Neural progenitor cell (in vitro differentiated cells): ENCODE results near the gene METTL16.

Source experiments
- EZH2 ChIP-seq: fragments of 200-600 bp; sonication (generic); IDR thresholded peaks from 2 replicates; pipeline ENCODE4 v1.6.1; 2017; ENCODE audit warnings: antibody characterized with exemption, mild to moderate bottlenecking, moderate library complexity
- EZH2phosphoT487 ChIP-seq: fragments of 200-600 bp; sonication (generic); IDR thresholded peaks from 2 replicates; pipeline ENCODE4 v1.6.1; 2017; ENCODE audit warnings: antibody characterized with exemption
- TF ChIP-seq, protein P1 (sequence below): fragments of 200-600 bp; sonication (generic); IDR thresholded peaks from 2 replicates; pipeline ENCODE4 v1.5.1; 2017; ENCODE audit warnings: antibody characterized with exemption, mild to moderate bottlenecking

DNA sequence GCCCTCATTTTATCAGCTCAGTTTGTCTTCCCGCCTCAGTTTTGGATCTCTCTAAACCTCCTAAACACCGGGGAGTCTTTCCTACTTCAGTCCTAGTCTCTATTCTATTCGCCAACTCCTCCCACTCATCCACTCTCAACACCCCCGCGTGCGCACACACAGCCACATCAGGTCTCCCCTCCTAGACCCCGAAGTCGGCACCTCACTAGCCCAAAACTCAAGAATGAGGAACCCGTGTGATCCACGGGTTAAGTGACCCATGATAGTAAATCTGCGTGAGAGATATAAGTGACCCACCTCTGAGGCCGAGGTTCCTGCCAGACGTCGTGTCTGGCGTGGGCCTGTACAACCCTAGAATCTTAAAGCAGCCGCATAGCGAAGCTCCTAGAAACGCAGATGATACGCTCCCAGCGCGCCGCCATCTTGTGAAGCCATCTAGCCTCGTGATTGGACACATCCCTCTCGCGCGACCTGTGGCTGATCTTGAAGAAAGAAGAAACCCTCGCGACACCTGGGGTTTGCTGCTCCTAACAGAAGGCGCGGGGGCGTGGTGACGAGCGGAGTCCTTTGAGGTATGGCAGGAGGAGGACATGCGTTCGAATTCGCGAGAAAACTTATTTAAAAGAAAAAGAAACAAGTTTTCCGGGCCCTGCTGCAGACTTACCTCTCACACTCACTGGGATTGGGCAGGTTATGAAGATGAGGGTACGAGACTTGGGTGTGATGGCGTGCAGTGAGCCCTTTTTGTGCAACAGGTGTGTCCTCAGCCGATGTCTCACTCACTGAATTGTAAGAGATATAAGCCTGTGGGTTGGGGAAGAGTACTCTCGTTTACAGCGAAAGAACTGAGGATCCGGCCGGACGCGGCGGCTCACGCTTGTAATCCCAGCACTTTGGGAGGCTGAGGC lies at the start of gene METTL16:
- TF ChIP-seq, protein P1, sequence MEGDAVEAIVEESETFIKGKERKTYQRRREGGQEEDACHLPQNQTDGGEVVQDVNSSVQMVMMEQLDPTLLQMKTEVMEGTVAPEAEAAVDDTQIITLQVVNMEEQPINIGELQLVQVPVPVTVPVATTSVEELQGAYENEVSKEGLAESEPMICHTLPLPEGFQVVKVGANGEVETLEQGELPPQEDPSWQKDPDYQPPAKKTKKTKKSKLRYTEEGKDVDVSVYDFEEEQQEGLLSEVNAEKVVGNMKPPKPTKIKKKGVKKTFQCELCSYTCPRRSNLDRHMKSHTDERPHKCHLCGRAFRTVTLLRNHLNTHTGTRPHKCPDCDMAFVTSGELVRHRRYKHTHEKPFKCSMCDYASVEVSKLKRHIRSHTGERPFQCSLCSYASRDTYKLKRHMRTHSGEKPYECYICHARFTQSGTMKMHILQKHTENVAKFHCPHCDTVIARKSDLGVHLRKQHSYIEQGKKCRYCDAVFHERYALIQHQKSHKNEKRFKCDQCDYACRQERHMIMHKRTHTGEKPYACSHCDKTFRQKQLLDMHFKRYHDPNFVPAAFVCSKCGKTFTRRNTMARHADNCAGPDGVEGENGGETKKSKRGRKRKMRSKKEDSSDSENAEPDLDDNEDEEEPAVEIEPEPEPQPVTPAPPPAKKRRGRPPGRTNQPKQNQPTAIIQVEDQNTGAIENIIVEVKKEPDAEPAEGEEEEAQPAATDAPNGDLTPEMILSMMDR, result no peak
- no peak for TF ChIP-seq EZH2phosphoT487
- TF ChIP-seq EZH2, result peak; percentile 32
